Neural progenitor cell (in vitro differentiated cells): Measurements from ENCODE around the gene NSUN6. TPM values are rescaled to one million over a fixed set of nuclear protein-coding genes. Genes with fewer than 3 reads are reported as not detected.

Experiments used
- DNase-seq: peaks from one replicate; pipeline ENCODE4 v3.0.0-alpha.2; 2016; ENCODE audit warnings: low spot score
- H2AFZ ChIP-seq: fragments of 200-600 bp; sonication (generic); replicated peaks from 2 replicates; pipeline ENCODE4 v1.6.1; 2016; ENCODE audit warnings: antibody characterized with exemption
- H3F3A ChIP-seq: fragments of 200-600 bp; sonication (generic); 2 replicates; pipeline ENCODE4 v1.6.1; 2016; ENCODE audit warnings: antibody characterized with exemption, low read depth
- H3K27ac ChIP-seq: fragments of 200-600 bp; sonication (generic); 2 replicates; pipeline ENCODE4 v1.5.1; 2016; ENCODE audit warnings: mild to moderate bottlenecking
- H3K27me3 ChIP-seq: fragments of 200-600 bp; sonication (generic); 2 replicates; pipeline ENCODE4 v1.6.1; 2016; ENCODE audit warnings: mild to moderate bottlenecking, moderate library complexity
- H3K36me3 ChIP-seq: fragments of 200-600 bp; sonication (generic); 2 replicates; pipeline ENCODE4 v1.5.1; 2016
- H3K4me1 ChIP-seq: fragments of 200-600 bp; sonication (generic); 2 replicates; pipeline ENCODE4 v1.6.1; 2016; ENCODE audit warnings: mixed run types
- H3K4me2 ChIP-seq: fragments of 200-600 bp; sonication (generic); 2 replicates; pipeline ENCODE4 v1.6.1; 2016
- H3K4me3 ChIP-seq: fragments of 200-600 bp; sonication (generic); 2 replicates; pipeline ENCODE4 v1.5.1; 2016
- H3K79me2 ChIP-seq: fragments of 200-600 bp; sonication (generic); 2 replicates; pipeline ENCODE4 v1.6.1; 2016; ENCODE audit warnings: low read depth
- H3K9ac ChIP-seq: fragments of 200-600 bp; sonication (generic); 2 replicates; pipeline ENCODE4 v1.6.1; 2016
- H3K9me3 ChIP-seq: fragments of 200-600 bp; sonication (generic); 2 replicates; pipeline ENCODE4 v1.5.1; 2016; ENCODE audit warnings: low read depth
- H4K20me1 ChIP-seq: fragments of 200-600 bp; sonication (generic); 2 replicates; pipeline ENCODE4 v1.6.1; 2016; ENCODE audit warnings: low read depth
- H3K27ac Mint-ChIP-seq: 3 replicates; pipeline ENCODE4 v1.8.0; 2021; ENCODE audit warnings: mixed read lengths
- H3K27me3 Mint-ChIP-seq: 2 replicates; pipeline ENCODE4 v1.8.0; 2022; ENCODE audit warnings: low read depth, mild to moderate bottlenecking, inconsistent platforms, moderate library complexity, mixed read lengths; ENCODE audit not compliant: insufficient read depth
- H3K36me3 Mint-ChIP-seq: 3 replicates; pipeline ENCODE4 v1.8.0; 2021; ENCODE audit warnings: mixed read lengths
- H3K4me1 Mint-ChIP-seq: 3 replicates; pipeline ENCODE4 v1.8.0; 2021; ENCODE audit warnings: mixed read lengths
- H3K4me3 Mint-ChIP-seq: 3 replicates; pipeline ENCODE4 v1.8.0; 2021; ENCODE audit warnings: mild to moderate bottlenecking, moderate library complexity, mixed read lengths
- H3K9me3 Mint-ChIP-seq: 3 replicates; pipeline ENCODE4 v1.8.0; 2020; ENCODE audit warnings: mixed read lengths
- CTCF ChIP-seq: fragments of 200-600 bp; sonication (generic); IDR thresholded peaks from 2 replicates; pipeline ENCODE4 v1.5.1; 2017; ENCODE audit warnings: antibody characterized with exemption, mild to moderate bottlenecking
- EZH2 ChIP-seq: fragments of 200-600 bp; sonication (generic); IDR thresholded peaks from 2 replicates; pipeline ENCODE4 v1.6.1; 2017; ENCODE audit warnings: antibody characterized with exemption, mild to moderate bottlenecking, moderate library complexity
- EZH2phosphoT487 ChIP-seq: fragments of 200-600 bp; sonication (generic); IDR thresholded peaks from 2 replicates; pipeline ENCODE4 v1.6.1; 2017; ENCODE audit warnings: antibody characterized with exemption
- total RNA-seq: library from RNA; depleted of rRNA; stranded (reverse); fragments of >200 nt; gene quantifications from 2 replicates; pipeline ENCODE4 v1.2.3, GENCODE V29; 2015; ENCODE audit warnings: low replicate concordance

Gene NSUN6
- total RNA-seq: 20.3 and 21.9 TPM in 2 replicates

- Histone ChIP-seq H3K79me2 (peaks cover 35% of the 10 kb centered on the region), H3K27me3 (no peaks in the 10 kb centered on the region), H3K4me3 (peak within 1 kb of the TSS; percentile 86), H3K9me3 (no peaks in the 10 kb centered on the region), H3F3A (peaks cover 5% of the 10 kb centered on the region), H3K27ac (no peak within 1 kb of the TSS), H3K36me3 (no peaks in the 10 kb centered on the region), H3K9ac (peak within 1 kb of the TSS; percentile 81), H3K4me2 (peak within 1 kb of the TSS; percentile 93), H4K20me1 (no peaks in the 10 kb centered on the region), H3K4me1 (peaks cover 17% of the 10 kb centered on the region), H2AFZ (peak within 1 kb of the TSS; percentile 94)
- peak within 1 kb of the TSS; percentile 97 for H3K4me3 Mint-ChIP-seq
- no peaks in the 10 kb centered on the region for H3K9me3 Mint-ChIP-seq
- DNase-seq: peak; percentile 92
- peak within 1 kb of the TSS; percentile 69 for H3K27ac Mint-ChIP-seq
- H3K4me1 Mint-ChIP-seq: peaks cover 26% of the 10 kb centered on the region
- H3K27me3 Mint-ChIP-seq: peaks cover 6% of the 10 kb centered on the region
- H3K36me3 Mint-ChIP-seq: no peaks in the 10 kb centered on the region
- TF ChIP-seq EZH2phosphoT487 (no peak), EZH2 (no peak), CTCF (no peak)
These were observed at the start of gene NSUN6 for GRCh38 chr10:18651324-18652007. Gene NSUN6, minus strand, starts transcription at chr10:18651587. Its CDS starts 384 bp downstream, at chr10:18651203.

- Histone ChIP-seq H3K9ac (no peak overlapping the region), H3K4me1 (no peaks in the 10 kb centered on the region), H3K36me3 (no peaks in the 10 kb centered on the region), H3K4me3 (no peak overlapping the region), H3K4me2 (no peak overlapping the region), H3F3A (no peaks in the 10 kb centered on the region), H4K20me1 (no peaks in the 10 kb centered on the region), H3K27ac (no peak overlapping the region), H2AFZ (no peak overlapping the region), H3K79me2 (no peaks in the 10 kb centered on the region), H3K27me3 (no peaks in the 10 kb centered on the region), H3K9me3 (no peaks in the 10 kb centered on the region)
- TF ChIP-seq EZH2: no peak
- TF ChIP-seq CTCF: no peak
- TF ChIP-seq EZH2phosphoT487: no peak
- H3K4me3 Mint-ChIP-seq: no peak overlapping the region
- no peaks in the 10 kb centered on the region for H3K4me1 Mint-ChIP-seq
- H3K27me3 Mint-ChIP-seq: no peaks in the 10 kb centered on the region
- H3K36me3 Mint-ChIP-seq: no peaks in the 10 kb centered on the region
- H3K27ac Mint-ChIP-seq: no peak overlapping the region
- DNase-seq: no peak
- peaks cover 6% of the 10 kb centered on the region for H3K9me3 Mint-ChIP-seq
These were observed 48.8 kb upstream of the NSUN6 start for GRCh38 chr10:18699849-18700840.

GRCh38 chr10:18690541-18690940 lies 39.2 kb upstream of the NSUN6 start:
- Histone ChIP-seq H3F3A (no peaks in the 10 kb centered on the region), H3K27ac (no peak overlapping the region), H3K4me1 (no peaks in the 10 kb centered on the region), H3K9me3 (no peaks in the 10 kb centered on the region), H3K4me2 (no peak overlapping the region), H3K9ac (no peak overlapping the region), H3K4me3 (no peak overlapping the region), H3K79me2 (no peaks in the 10 kb centered on the region), H4K20me1 (no peaks in the 10 kb centered on the region), H3K36me3 (no peaks in the 10 kb centered on the region), H3K27me3 (no peaks in the 10 kb centered on the region), H2AFZ (no peak overlapping the region)
- no peak for DNase-seq
- H3K9me3 Mint-ChIP-seq: peaks cover 1% of the 10 kb centered on the region
- H3K36me3 Mint-ChIP-seq: no peaks in the 10 kb centered on the region
- TF ChIP-seq EZH2: no peak
- no peak for TF ChIP-seq EZH2phosphoT487
- no peak for TF ChIP-seq CTCF
- H3K27ac Mint-ChIP-seq: no peak overlapping the region
- H3K4me1 Mint-ChIP-seq: peaks cover 5% of the 10 kb centered on the region
- peaks cover 6% of the 10 kb centered on the region for H3K27me3 Mint-ChIP-seq
- H3K4me3 Mint-ChIP-seq: no peak overlapping the region
